H1 (cell line): Measurements from ENCODE around the gene WRAP73.

Experiments
- BACH1 ChIP-seq: IDR thresholded peaks from 2 replicates; pipeline ENCODE4 v1.6.1; 2012; ENCODE audit warnings: low read length, improper control_type of control experiment
- EZH2 ChIP-seq: fragments of 200-600 bp; sonication (generic); IDR thresholded peaks from 2 replicates; pipeline ENCODE4 v1.7.1; 2012; ENCODE audit warnings: low read depth, mild to moderate bottlenecking, moderate library complexity, low read length, inconsistent platforms; ENCODE audit not compliant: severe bottlenecking
- GTF2F1 ChIP-seq: IDR thresholded peaks from 2 replicates; pipeline ENCODE4 v1.6.1; 2012; ENCODE audit warnings: low read depth, low read length, improper control_type of control experiment, borderline replicate concordance
- PHF8 ChIP-seq: fragments of 200-600 bp; sonication (generic); conservative IDR thresholded peaks from 2 replicates; pipeline ENCODE4 v1.7.1; 2012; ENCODE audit warnings: low read depth, mild to moderate bottlenecking, inconsistent platforms, low read length, moderate library complexity
- POLR2A ChIP-seq, 2 experiments: IDR thresholded peaks; 1 replicate in 1 of 2; 2 replicates in 1 of 2; pipeline ENCODE4 v1.6.1; 2011; ENCODE audit warnings: low read depth in 2 of 2, low read length in 2 of 2, mild to moderate bottlenecking in 2 of 2; ENCODE audit errors: control extremely low read depth in 1 of 2
- RAD21 ChIP-seq, 2 experiments: IDR thresholded peaks in 1 of 2; conservative IDR thresholded peaks in 1 of 2; 2 replicates each; pipeline ENCODE4 v1.6.1; 2011; ENCODE audit warnings: low read depth in 2 of 2, low read length in 2 of 2, improper control_type of control experiment in 1 of 2, inconsistent platforms in 1 of 2, mild to moderate bottlenecking in 1 of 2, moderate library complexity in 1 of 2
- RFX5 ChIP-seq: IDR thresholded peaks from 2 replicates; pipeline ENCODE4 v1.6.1; 2011; ENCODE audit warnings: low read depth, low read length, improper control_type of control experiment, borderline replicate concordance
- SIRT6 ChIP-seq: IDR thresholded peaks from one replicate; pipeline ENCODE4 v1.7.1; 2012; ENCODE audit warnings: low read length, inconsistent platforms
- TAF7 ChIP-seq: optimal IDR thresholded peaks from 2 replicates; pipeline ENCODE3; 2011; ENCODE audit warnings: low read depth, mild to moderate bottlenecking, inconsistent platforms, low read length, moderate library complexity, borderline replicate concordance
- TBP ChIP-seq: IDR thresholded peaks from 2 replicates; pipeline ENCODE4 v1.6.1; 2011; ENCODE audit warnings: low read depth, low read length, improper control_type of control experiment
- ZNF274 ChIP-seq: IDR thresholded peaks from 2 replicates; pipeline ENCODE4 v1.7.0; 2012; ENCODE audit warnings: low read length, borderline replicate concordance; ENCODE audit errors: extremely low read depth
- TF ChIP-seq, protein P1 (sequence below), 3 experiments: IDR thresholded peaks; 1 replicate in 2 of 3; 2 replicates in 1 of 3; pipeline versions ENCODE4 v1.5.1 to v1.6.1; 2011; ENCODE audit warnings: low read length in 3 of 3, mild to moderate bottlenecking in 3 of 3, inconsistent platforms in 2 of 3, low read depth in 1 of 3, moderate library complexity in 1 of 3; ENCODE audit not compliant: insufficient read depth in 1 of 3; ENCODE audit errors: control extremely low read depth in 1 of 3

DNA sequence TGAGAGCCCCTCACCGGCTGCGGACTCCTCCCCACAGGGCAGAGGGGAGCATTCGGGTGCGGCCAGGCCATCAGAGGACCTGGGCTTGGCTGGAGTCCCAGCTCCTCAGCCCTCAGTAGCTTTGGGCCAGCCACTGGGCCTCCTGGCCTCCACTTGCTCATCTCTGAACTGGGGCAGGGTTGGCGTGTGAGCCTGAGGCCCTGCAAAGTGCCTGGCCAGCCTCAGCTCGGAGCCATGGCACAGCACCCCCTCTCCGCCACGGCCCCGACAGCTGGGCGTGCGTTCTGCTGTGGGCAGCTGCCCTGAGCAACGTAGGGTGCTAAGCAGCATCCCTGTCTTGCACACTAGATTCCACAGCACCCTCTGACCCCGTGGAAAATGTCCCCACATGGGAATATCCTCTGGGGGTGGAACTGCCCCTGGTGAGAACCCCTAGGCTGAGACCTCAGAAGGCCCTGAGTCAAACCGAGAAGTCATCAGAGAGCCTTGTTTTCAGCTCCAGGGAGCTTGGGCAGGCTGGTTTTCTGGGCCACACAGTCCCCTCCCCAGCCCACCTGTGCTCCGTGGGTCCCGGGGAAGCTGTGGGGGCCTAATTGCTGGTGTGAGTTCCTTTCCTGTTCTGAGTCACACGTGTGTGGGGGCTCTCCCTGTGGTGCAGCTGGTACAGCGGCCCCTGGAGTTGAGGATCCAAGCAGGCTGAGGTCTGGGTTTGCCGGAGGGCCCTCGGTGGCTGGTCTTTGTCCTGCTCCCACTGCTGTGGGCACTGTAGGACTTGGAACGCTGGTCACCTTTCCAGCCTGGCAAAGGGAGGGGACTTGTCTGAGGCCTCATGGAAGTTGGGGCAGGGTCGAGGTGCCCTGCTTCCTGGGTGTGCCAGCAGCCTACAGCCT, 26.9 kb upstream of the WRAP73 start:
- TF ChIP-seq SIRT6 (no peak), ZNF274 (no peak), TAF7 (no peak), POLR2A (IDR thresholded peaks at IDR 0.05; ENCODE audit: control extremely low read depth in 1 of 2, low read depth in 2 of 2, low read length in 2 of 2) (no peak), EZH2 (no peak), RFX5 (no peak), PHF8 (no peak), BACH1 (no peak), RAD21 (IDR thresholded peaks at IDR 0.05 in 1 of 2, conservative IDR thresholded peaks at IDR 0.05 in 1 of 2; ENCODE audit: low read depth in 2 of 2, low read length in 2 of 2) (no peak), GTF2F1 (no peak), TBP (no peak)
- TF ChIP-seq, protein P1, sequence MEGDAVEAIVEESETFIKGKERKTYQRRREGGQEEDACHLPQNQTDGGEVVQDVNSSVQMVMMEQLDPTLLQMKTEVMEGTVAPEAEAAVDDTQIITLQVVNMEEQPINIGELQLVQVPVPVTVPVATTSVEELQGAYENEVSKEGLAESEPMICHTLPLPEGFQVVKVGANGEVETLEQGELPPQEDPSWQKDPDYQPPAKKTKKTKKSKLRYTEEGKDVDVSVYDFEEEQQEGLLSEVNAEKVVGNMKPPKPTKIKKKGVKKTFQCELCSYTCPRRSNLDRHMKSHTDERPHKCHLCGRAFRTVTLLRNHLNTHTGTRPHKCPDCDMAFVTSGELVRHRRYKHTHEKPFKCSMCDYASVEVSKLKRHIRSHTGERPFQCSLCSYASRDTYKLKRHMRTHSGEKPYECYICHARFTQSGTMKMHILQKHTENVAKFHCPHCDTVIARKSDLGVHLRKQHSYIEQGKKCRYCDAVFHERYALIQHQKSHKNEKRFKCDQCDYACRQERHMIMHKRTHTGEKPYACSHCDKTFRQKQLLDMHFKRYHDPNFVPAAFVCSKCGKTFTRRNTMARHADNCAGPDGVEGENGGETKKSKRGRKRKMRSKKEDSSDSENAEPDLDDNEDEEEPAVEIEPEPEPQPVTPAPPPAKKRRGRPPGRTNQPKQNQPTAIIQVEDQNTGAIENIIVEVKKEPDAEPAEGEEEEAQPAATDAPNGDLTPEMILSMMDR (IDR thresholded peaks at IDR 0.05; ENCODE audit: control extremely low read depth in 1 of 3, insufficient read depth in 1 of 3, low read depth in 1 of 3, low read length in 3 of 3), result no peak
